ENCODE measurements around the gene DCLK1.

GRCh38 chr13:36068566-36068965 is 62.6 kb downstream of the DCLK1 start:
- TF ChIP-seq EP300 (IDR thresholded peaks at IDR 0.05): no peak
- TF ChIP-seq POLR2A (IDR thresholded peaks at IDR 0.05): no peak
